ENCODE results near the gene LDB2. TPM values are rescaled to one million over a fixed set of nuclear protein-coding genes. Genes with fewer than 3 reads are reported as not detected.

The LDB2 gene
- total RNA-seq, 3 donors from 2014 or later, result 4.7 to 19.9 (median 9.3) TPM

DNA sequence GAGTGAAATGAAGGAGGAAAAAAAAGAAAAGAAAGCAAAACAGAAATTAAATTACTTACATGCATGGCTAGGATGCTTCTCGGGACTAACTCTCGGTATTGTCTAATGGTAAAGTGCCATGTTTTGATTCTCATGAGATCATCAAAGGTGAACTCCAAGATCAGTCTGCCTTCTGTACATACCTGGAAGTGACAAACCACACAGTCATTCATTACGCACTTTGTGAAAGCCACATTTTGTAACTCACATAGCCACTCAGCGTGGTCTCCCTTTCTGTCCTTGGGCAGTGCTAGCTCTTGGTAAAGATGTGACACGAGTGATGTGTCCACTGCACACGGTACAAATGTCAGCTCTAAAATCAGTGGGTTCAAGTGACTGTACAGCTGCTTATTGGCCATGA is 309.8 kb downstream of the LDB2 start:
- ATAC-seq, result no peak
- H3K4me1 ChIP-seq (ENCODE audit: low read depth), result no peaks in the 10 kb centered on the region
- H3K36me3 ChIP-seq (ENCODE audit: low read depth), result no peaks in the 10 kb centered on the region
- TF ChIP-seq, protein P1, sequence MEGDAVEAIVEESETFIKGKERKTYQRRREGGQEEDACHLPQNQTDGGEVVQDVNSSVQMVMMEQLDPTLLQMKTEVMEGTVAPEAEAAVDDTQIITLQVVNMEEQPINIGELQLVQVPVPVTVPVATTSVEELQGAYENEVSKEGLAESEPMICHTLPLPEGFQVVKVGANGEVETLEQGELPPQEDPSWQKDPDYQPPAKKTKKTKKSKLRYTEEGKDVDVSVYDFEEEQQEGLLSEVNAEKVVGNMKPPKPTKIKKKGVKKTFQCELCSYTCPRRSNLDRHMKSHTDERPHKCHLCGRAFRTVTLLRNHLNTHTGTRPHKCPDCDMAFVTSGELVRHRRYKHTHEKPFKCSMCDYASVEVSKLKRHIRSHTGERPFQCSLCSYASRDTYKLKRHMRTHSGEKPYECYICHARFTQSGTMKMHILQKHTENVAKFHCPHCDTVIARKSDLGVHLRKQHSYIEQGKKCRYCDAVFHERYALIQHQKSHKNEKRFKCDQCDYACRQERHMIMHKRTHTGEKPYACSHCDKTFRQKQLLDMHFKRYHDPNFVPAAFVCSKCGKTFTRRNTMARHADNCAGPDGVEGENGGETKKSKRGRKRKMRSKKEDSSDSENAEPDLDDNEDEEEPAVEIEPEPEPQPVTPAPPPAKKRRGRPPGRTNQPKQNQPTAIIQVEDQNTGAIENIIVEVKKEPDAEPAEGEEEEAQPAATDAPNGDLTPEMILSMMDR (IDR thresholded peaks at IDR 0.05), result no peak
- no peak for DNase-seq
- H3K9me3 ChIP-seq, result no peaks in the 10 kb centered on the region
- intact Hi-C loops (cut with DNase I, micrococcal nuclease), result no loop called here
- H3K4me3 ChIP-seq, result no peak overlapping the region

DNA sequence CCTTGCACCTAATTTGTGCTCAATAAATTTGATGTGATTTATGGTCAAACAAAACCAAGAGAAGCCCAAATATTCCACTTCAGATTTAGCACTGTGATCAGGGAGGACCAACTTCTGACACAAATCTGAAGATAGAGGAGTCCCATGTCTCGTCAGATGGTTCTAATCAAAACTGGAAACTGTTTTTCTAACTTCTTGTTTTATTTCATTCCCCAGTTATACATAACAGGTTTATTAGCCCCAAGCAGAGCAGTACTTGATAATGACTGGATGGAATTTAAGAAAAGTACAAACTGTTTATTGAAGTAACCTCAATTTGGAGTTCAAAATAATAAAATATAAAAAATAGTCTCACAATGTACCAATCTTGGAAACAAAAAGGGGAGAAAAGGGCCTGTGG is 310.3 kb downstream of the LDB2 start:
- H3K36me3 ChIP-seq (ENCODE audit: low read depth), result no peaks in the 10 kb centered on the region
- intact Hi-C loops (cut with DNase I, micrococcal nuclease), result no loop called here
- TF ChIP-seq, protein P1 (IDR thresholded peaks at IDR 0.05), result no peak
- ATAC-seq, result no peak
- no peak for DNase-seq
- H3K9me3 ChIP-seq, result no peaks in the 10 kb centered on the region
- no peak overlapping the region for H3K4me3 ChIP-seq
- H3K4me1 ChIP-seq (ENCODE audit: low read depth), result no peaks in the 10 kb centered on the region

DNA sequence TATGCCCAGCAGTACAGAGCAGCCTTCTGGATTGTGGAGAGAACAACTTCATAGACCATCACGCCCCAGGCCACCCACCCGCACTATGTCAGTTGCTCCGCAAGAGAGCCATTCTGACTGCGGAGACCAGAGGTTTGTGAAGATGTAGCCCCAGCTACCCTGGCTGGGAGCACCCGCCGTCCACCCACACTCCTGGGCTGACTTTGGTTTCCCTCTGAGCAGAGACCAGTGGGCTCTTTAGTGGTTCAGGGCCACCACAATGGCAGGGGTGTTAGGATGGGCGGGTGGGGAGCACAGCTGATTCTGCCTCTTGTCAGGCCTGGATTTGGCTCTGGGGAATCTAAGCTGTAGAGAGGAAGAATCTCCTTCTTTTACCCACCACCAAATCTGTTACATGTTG is 313.4 kb downstream of the LDB2 start:
- Histone ChIP-seq H3K36me3 (ENCODE audit: low read depth) (no peaks in the 10 kb centered on the region), H3K4me3 (no peak overlapping the region), H3K9me3 (no peaks in the 10 kb centered on the region), H3K4me1 (ENCODE audit: low read depth) (no peaks in the 10 kb centered on the region)
- ATAC-seq (no peak), DNase-seq (no peak)
- intact Hi-C loops (cut with DNase I, micrococcal nuclease), result no loop called here
- TF ChIP-seq, protein P1 (IDR thresholded peaks at IDR 0.05), result no peak

DNA sequence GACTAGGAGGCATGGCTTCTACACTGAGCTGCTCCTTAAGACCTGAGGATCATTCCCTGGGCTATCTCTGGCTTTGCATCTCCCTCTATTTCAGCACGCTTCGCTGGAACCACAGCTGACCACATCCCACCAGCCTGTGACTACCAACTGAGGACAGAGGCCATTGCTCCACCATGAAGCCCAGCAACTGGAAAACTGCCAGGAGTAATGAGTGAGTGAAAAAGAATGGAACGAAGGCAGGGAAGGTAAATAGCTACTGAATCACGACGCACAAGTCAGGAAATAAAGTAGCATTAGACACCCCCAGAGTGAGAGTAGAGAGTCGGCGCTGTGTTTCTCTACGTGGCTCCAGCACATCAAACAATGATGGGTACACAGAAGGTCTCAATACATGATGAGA is 314.7 kb downstream of the LDB2 start:
- no peak overlapping the region for H3K4me3 ChIP-seq
- no peaks in the 10 kb centered on the region for H3K4me1 ChIP-seq (ENCODE audit: low read depth)
- DNase-seq, result no peak
- no peaks in the 10 kb centered on the region for H3K36me3 ChIP-seq (ENCODE audit: low read depth)
- intact Hi-C loops (cut with DNase I, micrococcal nuclease), result no loop called here
- no peaks in the 10 kb centered on the region for H3K9me3 ChIP-seq
- no peak for ATAC-seq
- TF ChIP-seq, protein P1 (IDR thresholded peaks at IDR 0.05), result no peak

DNA sequence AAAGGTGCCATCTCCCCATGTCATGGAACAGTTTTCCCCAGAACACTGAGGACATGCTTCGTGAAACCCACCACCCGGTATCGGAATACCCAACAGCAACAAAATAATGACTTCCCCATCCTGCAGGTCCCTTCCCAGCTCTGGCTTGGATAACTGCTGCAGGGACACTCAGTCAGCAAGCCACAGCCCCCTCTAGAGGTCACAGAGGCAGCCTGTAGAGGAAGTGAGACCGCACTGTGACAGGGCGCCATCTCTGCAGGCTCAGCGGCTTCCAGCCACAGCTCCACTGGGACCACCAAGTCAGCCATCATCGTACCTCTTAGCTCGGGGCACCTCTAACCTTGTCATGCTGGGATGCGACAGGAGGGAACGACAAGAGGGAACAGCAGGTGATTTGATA is 315.9 kb downstream of the LDB2 start:
- ATAC-seq, result no peak

More for the DNA sequence above, 315.9 kb downstream of the LDB2 start:
- intact Hi-C loops (cut with DNase I, micrococcal nuclease), result no loop called here
- TF ChIP-seq, protein P1 (IDR thresholded peaks at IDR 0.05), result no peak
- Histone ChIP-seq H3K4me1 (ENCODE audit: low read depth) (no peaks in the 10 kb centered on the region), H3K4me3 (no peak overlapping the region), H3K9me3 (no peaks in the 10 kb centered on the region), H3K36me3 (ENCODE audit: low read depth) (no peaks in the 10 kb centered on the region)
- no peak for DNase-seq

Measured in mucosa of descending colon (tissue), 3 donors.